Neutrophil (primary cell): ENCODE data around the gene CD151.

ENCODE experiments used
- H3K27ac ChIP-seq: fragments of 200-600 bp; sonication (generic); 2 replicates; pipeline ENCODE4 v1.5.1; 2016; ENCODE audit warnings: mild to moderate bottlenecking, moderate library complexity
- H3K27me3 ChIP-seq: fragments of 200-600 bp; sonication (generic); 2 replicates; pipeline ENCODE4 v1.6.0; 2016; ENCODE audit warnings: mild to moderate bottlenecking
- H3K36me3 ChIP-seq: fragments of 200-600 bp; sonication (generic); 2 replicates; pipeline ENCODE4 v1.5.1; 2017
- H3K4me1 ChIP-seq, 2 experiments: fragments of 200-600 bp in 1 of 2; sonication (generic) in 1 of 2; 1 replicate in 1 of 2; 2 replicates in 1 of 2; pipeline versions ENCODE4 v1.5.1 to v1.6.1; 2013 to 2016; ENCODE audit warnings: low read depth in 1 of 2, low read length in 1 of 2, mild to moderate bottlenecking in 1 of 2, moderate library complexity in 1 of 2; ENCODE audit not compliant: control insufficient read depth in 1 of 2, insufficient read depth in 1 of 2
- H3K4me3 ChIP-seq, 2 experiments: fragments of 200-600 bp in 1 of 2; sonication (generic) in 1 of 2; 1 replicate in 1 of 2; 2 replicates in 1 of 2; pipeline ENCODE4 v1.5.1; 2013 to 2016; ENCODE audit warnings: low read depth in 1 of 2, low read length in 1 of 2, mild to moderate bottlenecking in 1 of 2, moderate library complexity in 1 of 2
- H3K9me3 ChIP-seq: fragments of 200-600 bp; sonication (generic); 2 replicates; pipeline ENCODE4 v1.5.1; 2016
- CTCF ChIP-seq: fragments of 200-600 bp; sonication (generic); IDR thresholded peaks from 2 replicates; pipeline ENCODE4 v1.5.1; 2016; ENCODE audit warnings: antibody characterized with exemption

The CD151 gene

GRCh38 chr11:788953-789940, 43.5 kb upstream of the CD151 start:
- Histone ChIP-seq H3K36me3 (peaks cover 7% of the 10 kb centered on the region), H3K9me3 (no peaks in the 10 kb centered on the region), H3K27ac (no peak overlapping the region), H3K27me3 (peaks cover 39% of the 10 kb centered on the region), H3K4me1 (peaks cover 0 to 2% of the 10 kb centered on the region in 2 experiments), H3K4me3 (no peak overlapping the region)
- TF ChIP-seq CTCF, result no peak

GRCh38 chr11:789943-790342, 42.8 kb upstream of the CD151 start, which contains the start of gene CEND1:
Gene CEND1, minus strand, starts transcription at chr11:790090. Its CDS starts 1,514 bp downstream, at chr11:788576.
- Histone ChIP-seq H3K27ac (no peak within 1 kb of the TSS), H3K9me3 (no peaks in the 10 kb centered on the region), H3K4me1 (peaks cover 0 to 2% of the 10 kb centered on the region in 2 experiments), H3K36me3 (peaks cover 7% of the 10 kb centered on the region), H3K27me3 (peaks cover 39% of the 10 kb centered on the region), H3K4me3 (no peak within 1 kb of the TSS)
- TF ChIP-seq CTCF, result no peak

GRCh38 chr11:790721-791564, 41.8 kb upstream of the CD151 start:
- no peak overlapping the region for H3K27ac ChIP-seq
- peaks cover 7% of the 10 kb centered on the region for H3K36me3 ChIP-seq
- peaks cover 39% of the 10 kb centered on the region for H3K27me3 ChIP-seq
- no peak for TF ChIP-seq CTCF
- no peak overlapping the region for H3K4me3 ChIP-seq
- peaks cover 4 to 11% of the 10 kb centered on the region in 2 experiments for H3K4me1 ChIP-seq
- no peaks in the 10 kb centered on the region for H3K9me3 ChIP-seq

- Histone ChIP-seq H3K4me1 (peaks cover 12 to 21% of the 10 kb centered on the region in 2 experiments), H3K27me3 (peaks cover 39% of the 10 kb centered on the region), H3K4me3 (no peak overlapping the region), H3K9me3 (no peaks in the 10 kb centered on the region), H3K27ac (no peak overlapping the region), H3K36me3 (peaks cover 7% of the 10 kb centered on the region)
- no peak for TF ChIP-seq CTCF
These were observed 40.9 kb upstream of the CD151 start for GRCh38 chr11:791658-792534.

GRCh38 chr11:792535-792821, 40.3 kb upstream of the CD151 start:
- peaks cover 7% of the 10 kb centered on the region for H3K36me3 ChIP-seq
- peaks cover 18 to 27% of the 10 kb centered on the region in 2 experiments for H3K4me1 ChIP-seq
- TF ChIP-seq CTCF, result no peak
- H3K4me3 ChIP-seq, result no peak overlapping the region
- no peaks in the 10 kb centered on the region for H3K9me3 ChIP-seq
- H3K27ac ChIP-seq, result no peak overlapping the region
- H3K27me3 ChIP-seq, result peaks cover 39% of the 10 kb centered on the region
